Measurements from ENCODE around the gene ANXA3.

- no peak for TF ChIP-seq POLR2A (IDR thresholded peaks at IDR 0.05; ENCODE audit: low read length)
- TF ChIP-seq GATA1 (IDR thresholded peaks at IDR 0.05; ENCODE audit: low read depth, low read length) = no peak
These were observed 78.5 kb downstream of the ANXA3 start for GRCh38 chr4:78629991-78630541.

Data from erythroblast (primary cell).